HG02870 (cell line): ENCODE measurements around the gene PHF23.
"Not testable (repeated sequence)": the region's sequence is repeated elsewhere in the genome, so short reads cannot be mapped to it uniquely, and the experiment has no call there.

ENCODE experiments used
- ATAC-seq: cut with Tn5 transposase; IDR thresholded peaks from one replicate; pipeline ENCODE4 v1.9.1; 2021; ENCODE audit warnings: mild to moderate bottlenecking, moderate library complexity; ENCODE audit not compliant: unreplicated experiment

PHF23 gene

DNA sequence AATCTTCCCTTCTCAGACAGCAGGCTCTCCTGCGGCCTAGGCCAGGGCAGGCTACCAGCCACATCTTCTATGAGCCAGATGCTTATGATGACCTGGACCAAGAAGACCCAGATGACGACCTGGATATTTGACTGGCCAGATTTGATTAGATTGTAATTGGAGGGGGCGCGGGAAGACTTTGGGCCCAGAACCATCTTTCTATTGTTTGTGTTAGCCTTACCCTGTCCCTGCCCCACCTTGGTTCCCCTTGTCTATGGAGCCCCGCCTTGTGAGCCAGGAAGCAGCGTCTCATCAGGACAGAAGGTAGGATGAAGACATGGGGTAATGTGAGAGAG lies 20.3 kb upstream of the PHF23 start:
- no peak for ATAC-seq

DNA sequence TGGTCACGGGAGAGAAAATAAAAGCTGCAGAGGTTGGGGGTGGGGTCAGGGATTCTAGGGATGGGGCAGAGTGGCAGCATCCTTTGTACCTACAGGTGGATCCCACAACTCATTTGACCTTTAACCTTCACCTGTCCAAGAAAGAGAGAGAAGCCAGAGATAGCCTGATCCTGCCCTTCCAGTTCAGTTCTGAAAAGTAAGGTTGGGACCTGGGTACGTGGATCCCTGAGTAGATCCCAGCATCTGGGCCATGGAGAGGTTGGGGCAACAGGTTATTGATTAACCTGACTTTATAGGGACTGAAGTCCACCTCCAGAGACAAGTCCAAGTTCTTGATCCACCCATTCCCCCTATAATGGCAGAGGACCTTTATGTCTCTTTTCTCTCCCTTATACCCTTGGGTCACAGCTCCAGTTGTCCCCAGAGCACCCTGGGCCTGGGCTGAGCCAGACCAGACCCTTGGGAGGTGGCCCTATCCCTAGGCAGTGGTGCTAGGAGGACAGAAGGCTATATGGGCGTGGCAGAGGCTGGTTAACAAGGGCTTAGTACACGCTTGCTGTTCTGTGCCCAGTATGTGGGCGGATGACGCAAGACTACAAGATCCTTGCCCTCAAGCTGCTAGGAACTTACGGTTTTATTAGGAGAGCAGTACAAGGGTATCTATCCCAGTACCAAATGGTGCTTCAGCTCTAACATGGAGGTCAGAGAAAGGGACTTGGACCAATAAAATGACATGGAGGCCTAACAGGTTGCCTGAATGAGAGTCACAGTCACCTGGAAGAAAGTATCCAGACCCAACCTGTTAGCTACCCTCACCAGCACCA lies 19.7 kb upstream of the PHF23 start:
- no peak for ATAC-seq

DNA sequence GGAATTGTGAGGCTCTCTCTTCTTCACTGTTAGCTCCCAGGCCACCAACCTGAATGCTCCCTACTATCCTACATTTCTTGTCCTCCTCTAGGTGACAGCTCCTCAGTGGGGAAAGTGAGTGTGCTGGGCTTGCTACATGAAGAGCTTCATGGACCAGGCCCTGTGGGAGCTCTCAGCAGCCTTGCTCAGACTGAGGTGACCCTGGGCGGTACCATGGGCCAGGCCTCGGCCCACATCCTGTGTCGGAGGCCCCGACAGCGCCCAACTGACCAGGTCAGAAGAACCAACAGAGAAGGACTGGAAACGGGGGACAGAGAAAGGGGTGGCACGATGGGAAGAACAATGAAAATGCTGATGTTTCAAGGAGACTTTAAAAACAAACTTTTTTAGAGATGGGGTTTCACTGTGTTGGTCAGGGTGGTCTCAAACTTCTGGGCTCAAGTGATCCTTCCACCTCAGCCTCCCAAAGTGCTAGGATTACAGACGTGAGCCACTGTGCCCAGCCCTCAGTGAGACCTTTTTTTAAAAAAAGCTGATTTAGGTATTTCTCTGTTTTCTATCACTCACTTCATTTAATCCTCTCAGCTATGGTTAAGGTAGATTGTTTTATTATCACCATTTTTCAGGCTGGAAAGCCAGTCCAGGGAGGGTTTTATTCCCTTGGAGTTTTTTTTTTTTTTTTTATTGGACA lies 17.7 kb upstream of the PHF23 start:
- no peak for ATAC-seq

DNA sequence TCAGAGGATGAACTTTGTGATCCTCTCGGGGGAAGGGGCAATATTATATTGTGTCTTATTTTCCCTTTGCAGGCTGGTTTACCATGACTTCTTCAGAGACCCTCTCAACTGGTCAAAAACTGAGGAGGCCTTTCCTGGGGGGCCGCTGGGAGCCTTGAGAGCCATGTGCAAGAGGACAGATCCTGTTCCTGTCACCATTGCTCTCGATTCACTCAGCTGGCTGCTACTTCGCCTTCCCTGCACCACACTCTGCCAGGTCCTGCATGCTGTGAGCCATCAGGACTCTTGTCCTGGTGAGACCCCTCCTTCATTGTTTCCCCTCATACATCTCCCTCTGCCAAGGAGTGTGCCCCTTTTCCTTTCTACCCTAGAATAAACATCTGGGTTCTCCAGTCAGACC lies 15.3 kb upstream of the PHF23 start:
- ATAC-seq: no peak

DNA sequence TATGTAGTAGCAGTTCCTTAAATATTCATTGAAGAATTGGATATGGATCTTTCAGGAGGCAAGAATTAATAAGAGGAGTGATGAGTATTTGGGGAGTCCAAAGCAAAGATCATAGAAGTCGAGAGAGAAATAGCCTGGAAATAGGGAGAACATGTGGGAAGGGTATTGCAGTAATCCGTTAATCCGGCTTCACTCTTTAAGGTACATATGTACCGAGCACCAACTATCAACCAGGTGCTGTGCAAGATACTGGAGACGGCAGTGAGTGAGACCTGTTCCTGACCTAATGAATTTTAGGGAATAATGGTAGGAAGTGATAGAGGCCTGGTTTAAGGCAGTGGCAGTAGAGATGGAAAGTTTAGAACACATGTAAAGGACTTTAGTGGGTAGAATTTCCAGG lies 13.8 kb upstream of the PHF23 start:
- no peak for ATAC-seq

DNA sequence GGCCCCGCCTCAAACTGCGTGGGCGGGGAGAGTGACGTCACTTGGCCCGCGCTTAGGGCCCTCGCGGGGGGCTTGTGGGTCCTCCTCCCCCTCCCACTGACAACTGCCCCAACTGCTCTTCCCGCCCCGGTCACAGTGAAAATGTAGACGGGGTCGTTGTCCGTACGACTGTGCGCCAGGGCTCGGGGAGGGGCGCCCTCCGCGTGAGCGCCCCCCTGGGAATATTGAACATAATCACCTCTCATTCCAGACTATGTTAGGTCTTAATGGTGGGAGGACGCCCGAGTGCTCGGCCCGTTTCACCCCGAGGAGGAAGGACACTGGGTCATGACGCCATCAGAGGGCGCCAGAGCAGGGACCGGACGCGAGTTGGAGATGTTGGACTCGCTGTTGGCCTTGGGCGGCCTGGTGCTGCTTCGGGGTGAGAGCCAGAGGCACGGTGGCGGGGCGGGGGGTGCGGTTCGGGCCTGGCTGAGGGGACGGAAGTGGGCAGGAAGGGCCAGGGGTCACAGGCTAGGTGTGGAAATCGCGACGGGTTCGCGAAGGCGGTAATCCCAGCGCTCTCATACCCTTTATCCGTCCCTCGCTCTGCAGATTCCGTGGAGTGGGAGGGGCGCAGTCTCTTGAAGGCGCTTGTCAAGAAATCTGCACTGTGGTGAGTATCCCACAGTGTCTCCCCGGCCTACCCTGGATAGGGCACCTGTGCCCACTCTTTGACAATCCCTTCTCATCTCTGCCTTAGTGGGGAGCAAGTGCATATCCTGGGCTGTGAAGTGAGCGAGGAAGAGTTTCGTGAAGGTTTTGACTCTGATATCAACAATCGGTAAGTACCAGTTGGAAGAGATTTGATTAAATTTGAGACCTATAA lies 13.2 kb upstream of the PHF23 start, which contains the start of gene ELP5:
TSS of gene ELP5 (plus strand) at position 40 of the 868 bp plus-strand sequence. CDS start at position 376, 336 bp downstream.
- peak; percentile 36 for ATAC-seq

DNA sequence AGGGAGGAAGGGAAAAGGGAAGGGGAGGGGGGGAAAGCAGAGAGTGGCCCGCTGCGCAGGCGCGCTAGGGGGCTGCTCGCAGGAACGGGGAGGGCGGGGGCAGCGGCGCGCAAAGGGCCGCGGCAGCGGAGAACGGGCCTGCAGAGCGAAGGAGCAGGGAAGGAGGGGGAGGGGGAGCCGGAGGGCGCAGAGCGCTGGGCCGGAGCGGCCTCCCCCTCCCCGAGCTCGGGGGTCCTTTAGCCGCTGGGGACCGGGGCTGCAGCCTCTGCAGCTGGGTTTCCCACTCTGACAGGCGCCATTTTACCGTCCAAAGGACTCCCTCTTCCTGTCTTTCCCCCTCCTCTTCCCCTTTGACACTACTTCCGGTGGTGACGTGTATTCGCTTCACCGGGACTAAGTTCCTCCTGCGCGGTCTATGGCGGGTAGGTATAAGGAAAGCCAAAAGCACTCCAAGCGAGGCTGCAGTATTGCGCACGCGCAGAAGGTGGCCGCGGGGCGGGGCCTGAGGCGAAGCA lies 12.5 kb upstream of the PHF23 start, which contains the start of gene CTDNEP1:
TSS of gene CTDNEP1 (minus strand) at position 74 of the 515 bp plus-strand sequence. CDS start 438 bp downstream, outside the sequence.
- peak; percentile 83 for ATAC-seq

DNA sequence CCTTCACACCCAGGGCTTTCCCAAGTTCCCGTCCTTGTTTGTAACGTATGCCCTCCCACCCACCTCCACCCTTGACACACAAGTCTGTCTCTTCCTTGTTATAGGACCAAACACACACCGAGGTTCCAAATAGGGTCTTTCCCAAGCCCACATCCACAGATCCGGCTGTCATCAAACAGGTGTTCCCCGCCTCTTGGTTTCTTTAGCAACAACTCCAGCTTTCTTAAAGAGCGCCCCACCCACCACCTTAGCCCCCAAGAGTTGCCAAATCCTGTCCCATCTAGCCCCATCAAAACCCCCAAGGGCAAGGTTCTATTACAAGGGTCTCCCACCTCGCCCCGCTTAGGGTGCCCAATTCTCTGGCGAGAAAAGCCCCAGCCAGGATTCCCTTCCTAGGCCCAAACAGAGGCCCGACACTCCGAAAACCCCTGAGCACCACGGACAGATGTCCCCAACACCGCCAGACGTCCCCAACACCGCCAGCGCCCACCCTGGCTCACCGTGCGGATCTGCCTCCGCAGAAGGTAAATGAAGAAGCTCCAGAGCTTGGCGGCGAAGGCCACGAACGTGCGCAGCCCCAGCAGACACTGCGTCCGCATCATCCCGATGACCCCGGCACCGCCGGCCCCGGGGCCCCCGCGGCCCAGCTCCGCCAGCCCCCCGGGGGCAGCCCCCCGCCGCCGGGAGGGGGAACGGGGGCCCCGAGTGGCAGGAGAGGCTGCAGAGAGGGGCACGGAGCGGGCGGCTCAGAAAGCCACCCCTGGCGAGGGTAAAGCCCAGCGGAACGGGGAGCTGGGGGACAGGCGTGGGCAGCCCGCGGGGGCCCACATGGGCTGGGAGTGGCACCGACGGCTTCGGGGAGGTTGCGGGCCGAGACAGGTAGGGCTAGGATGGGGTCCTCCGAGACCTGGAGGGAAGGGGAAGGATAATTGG lies 11.7 kb upstream of the PHF23 start:
- ATAC-seq: no peak

DNA sequence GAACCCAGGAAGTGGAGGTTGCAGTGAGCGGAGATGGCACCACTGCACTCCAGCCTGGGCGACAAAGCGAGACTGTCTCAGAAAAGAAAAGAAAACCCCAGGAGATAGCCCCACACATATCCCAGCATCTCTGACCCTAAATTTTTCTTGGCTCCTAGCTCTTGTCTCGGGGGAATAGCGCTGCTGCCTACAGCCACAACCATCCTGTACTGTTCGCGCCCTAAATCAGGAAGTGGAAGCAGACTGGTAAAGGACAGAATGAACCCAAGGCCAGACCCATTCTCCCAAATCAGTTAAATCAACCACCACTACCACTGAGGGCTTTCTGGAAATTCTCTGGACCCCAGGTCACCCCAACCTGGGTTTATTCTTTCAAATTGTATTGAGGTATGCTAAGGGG lies 10.6 kb upstream of the PHF23 start:
- no peak for ATAC-seq

DNA sequence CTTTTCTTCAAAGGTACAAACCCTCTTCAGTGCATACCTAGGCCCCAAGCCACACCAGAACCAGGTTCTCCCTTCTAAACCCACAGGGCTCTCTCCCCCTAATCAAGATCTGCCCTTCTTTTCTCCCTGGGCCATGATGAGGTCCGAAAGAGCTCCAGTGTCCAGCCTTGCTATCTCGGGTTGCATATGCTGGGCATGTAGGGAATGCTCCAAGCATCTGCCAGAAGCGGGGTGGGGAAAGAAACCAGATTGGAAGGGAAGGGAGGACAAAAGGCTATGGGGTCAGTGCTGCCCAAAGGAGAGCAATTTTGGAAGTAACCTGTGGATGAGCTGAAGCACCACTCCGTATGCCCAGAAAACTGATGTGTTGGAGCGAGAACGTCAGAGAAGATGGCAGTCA lies 10.0 kb upstream of the PHF23 start:
- ATAC-seq: no peak

DNA sequence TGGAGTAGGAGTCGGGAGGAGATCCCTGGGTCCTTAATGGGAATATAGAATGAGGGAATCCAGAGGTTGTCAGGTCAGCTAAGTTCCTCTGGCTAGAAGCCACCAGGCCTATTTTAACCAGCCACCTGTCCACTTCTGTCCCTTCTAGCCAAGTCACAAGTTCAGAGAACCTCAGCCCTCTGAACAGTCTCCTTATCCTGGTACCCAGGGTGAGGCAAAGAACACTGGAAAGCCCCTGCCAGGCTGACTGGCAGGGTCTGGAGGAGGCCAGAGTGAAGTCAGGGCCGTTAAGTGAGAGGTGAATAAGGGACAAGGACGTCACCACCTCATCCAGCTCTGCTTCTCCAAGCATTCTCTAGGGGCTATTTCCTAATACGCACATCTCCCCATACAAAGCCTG lies 9.5 kb upstream of the PHF23 start:
- no peak for ATAC-seq

DNA sequence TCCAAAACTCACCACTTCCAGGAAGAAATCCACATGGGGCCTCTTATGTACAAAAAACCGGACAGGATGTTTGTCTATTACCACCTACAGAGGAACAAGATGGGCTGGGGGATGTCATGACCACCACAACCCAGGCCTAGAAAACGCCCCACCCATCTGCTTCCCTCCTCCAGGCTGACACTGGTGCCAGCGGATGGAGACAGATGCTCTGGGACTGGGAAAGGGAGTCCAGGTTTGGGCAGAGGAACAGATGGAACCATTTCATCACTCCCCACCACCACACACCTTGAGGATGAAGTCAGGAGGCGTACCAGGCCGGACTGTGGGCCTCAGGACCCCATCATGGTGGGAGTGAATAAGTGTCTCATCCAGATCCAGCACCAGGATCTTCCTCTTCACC lies 7.5 kb upstream of the PHF23 start:
- no peak for ATAC-seq

DNA sequence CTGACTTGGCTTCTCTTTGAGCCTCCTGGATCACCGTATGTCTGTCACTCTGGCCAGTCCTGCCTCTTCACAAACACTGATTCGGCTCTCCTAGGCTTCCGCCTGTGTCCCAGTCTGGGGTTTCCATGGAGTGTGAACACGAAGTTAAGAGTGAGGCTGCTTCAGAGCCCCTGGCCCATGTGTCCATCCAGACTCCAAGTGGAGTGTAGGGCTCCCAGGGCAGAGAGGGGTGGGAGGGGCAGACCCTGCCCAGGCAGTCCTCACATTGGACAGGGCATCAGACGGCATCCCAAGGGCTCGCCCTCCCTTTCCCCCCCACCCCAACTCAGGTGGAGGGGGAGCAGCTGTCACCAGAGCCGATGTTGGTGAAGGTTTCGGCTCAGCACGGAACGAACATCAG lies 4.6 kb upstream of the PHF23 start:
- ATAC-seq: not testable (repeated sequence)

DNA sequence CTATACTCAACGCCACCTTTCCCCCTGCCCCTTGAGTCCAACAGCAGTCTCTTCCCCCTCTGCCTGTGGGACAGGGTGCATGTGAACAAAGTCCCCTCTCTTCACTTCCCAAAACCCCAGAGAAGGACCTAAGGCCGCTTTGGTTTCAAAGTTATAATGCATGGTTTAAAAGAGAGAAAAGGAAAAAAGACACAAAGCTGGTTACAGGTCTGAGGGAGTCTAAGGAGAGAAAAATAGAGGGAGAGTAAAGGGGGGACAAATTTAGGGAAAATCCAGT lies 4.1 kb upstream of the PHF23 start:
- no peak for ATAC-seq

DNA sequence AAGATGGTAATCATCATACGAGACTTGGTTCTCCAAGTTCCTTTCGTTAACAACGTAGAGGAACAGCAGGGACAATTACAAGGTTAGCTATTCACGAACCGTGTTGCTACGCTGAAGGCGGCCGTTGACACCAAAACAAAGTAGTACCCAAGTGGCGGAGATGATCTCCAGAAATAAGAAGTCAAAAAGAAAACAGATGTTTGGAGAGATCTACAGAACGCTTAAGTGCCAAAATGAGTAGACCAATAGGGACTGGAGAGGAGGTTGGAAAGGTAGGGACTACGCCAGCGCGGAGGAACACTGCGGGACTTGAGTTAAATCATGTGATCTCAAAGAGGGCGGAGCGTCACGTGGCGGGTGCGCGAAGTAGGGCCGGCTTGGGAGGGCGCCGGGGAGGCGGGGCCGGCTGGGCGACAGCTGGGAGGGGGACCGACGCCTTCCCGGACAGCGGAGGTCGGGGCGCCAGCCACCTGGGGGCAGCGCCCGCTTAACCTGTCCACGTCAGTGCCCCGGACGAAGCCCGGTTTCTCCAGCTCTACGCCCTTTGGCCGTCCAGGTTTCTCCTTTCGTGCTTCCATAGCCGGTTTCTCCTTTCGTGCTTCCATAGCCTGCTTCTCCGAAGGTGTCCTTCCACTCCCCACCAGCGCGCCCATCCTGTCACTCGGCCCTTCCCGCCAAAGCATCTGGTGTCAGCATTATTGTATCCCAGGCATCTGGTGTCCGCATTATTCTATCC lies 3.6 kb upstream of the PHF23 start:
- ATAC-seq: peak; percentile 30

DNA sequence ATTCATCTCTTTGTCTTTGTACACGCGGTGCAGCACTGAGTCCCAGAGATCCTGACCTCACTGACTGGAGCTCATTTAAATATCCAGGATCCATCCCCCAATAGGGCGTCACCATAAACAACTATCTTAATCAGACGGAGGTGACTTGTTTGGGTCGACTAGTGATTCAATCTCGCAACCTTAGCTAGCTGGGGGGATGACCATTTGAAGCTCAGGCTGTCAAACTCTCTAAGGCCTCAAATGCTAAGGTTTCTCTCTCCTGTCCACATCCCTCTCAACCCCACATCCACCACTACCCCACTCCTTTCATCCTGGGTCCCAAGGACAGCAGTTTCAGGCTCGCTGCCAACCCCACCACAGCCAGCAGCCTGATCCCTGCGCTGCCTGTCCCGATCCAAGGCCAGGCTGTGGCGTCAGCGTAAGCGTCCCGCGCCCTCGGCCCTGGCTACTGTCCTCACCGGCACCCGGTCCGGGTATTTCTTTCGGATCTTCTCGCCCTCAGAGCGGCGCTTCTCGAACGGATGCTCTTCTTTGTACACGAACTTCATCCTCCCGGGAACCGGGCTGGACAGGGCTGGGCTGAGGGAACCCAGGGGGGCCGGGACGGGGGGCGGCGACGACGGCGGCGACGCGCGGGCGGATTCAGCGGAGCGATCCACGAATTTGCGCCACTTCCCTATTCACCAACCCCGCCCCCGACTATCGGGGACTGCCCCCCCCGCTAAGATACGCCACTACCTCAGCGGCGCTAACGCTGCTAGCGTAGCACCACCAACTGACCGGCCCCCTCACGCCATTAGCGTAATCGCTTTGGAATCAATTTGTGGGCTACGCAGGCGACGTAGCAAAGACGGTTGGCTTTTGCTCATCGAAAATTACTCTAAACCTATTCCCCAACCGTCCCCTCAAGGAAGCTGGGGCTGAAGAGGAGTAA lies 2.8 kb upstream of the PHF23 start, which contains the start of gene GABARAP:
TSS of gene GABARAP (minus strand) at position 667 of the 934 bp plus-strand sequence. CDS start at position 548, 119 bp downstream.
- peak; percentile 25 for ATAC-seq

DNA sequence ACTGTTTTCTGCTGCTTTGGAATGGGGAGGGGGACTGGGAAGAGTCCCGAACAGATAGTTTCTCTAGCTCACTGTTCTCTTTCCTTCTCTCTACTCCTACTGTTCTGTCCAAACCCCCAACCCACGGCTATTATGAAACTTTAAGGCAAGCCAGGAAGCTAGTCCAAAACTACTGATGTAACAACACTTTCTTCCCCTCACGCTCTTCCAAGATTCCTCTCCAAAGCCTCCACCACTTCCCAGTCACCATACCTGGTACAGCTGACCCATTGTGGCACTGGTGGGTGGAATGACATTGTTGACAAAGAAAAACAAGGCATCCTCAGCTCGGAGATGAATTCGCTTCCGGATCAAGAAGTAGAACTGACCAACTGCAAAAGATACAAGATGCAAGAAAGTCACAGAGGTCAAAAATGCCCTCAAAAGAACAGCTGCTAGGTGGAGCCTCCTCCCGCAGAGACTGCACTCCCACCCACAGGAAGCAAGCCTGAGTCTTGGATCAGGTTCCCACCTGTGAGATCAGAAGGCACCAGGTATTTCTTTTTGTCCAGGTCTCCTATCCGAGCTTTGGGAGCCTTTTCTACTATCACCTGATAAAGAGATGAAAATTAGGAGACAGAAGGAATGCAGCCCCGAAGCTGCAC lies 2.0 kb upstream of the PHF23 start:
- no peak for ATAC-seq

DNA sequence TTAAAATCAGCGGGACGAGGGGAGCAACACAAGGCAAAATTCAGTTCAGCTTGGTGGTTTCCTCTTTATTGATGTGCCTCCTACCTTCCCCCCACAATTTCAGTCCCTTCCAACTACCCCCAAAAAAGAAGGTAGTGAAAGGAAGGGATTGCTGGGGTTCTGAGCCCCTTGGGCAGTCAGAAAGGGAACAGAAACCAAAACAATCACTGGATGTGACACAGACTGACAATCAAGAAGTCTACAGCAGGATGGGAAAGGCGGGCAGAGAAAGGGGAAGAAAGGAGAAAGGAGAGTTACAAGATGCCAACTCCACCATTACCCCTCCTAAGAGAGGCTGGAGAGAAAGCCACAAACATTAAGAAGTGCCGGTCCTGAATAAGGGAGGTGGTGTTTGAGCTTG lies 1.1 kb upstream of the PHF23 start:
- no peak for ATAC-seq
